HepG2 (cell line): ENCODE data around the gene SYNGR2. TPM values are rescaled to one million over a fixed set of nuclear protein-coding genes. Genes with fewer than 3 reads are reported as not detected.

Experiments
- AKAP8 ChIP-seq: sonication (generic); formaldehyde crosslinking; IDR thresholded peaks from 2 replicates; pipeline ENCODE4 v1.5.1; 2020; ENCODE audit warnings: mild to moderate bottlenecking, missing genetic modification reagents
- BCLAF1 ChIP-seq: fragments of 450-650 bp; IDR thresholded peaks from 2 replicates; pipeline ENCODE4 v1.6.1; 2017; ENCODE audit warnings: mild to moderate bottlenecking
- CSRNP2 ChIP-seq: sonication (generic); formaldehyde crosslinking; conservative IDR thresholded peaks from 2 replicates; pipeline ENCODE4 v1.8.0; 2022; ENCODE audit warnings: low read depth, missing genetic modification reagents
- JARID2 ChIP-seq: sonication (generic); formaldehyde crosslinking; IDR thresholded peaks from 2 replicates; pipeline ENCODE4 v1.8.1; 2023; ENCODE audit warnings: missing genetic modification reagents, inconsistent platforms; ENCODE audit not compliant: insufficient replicate concordance
- MTF1 ChIP-seq: sonication (generic); formaldehyde crosslinking; IDR thresholded peaks from 2 replicates; pipeline ENCODE4 v1.5.0; 2020; ENCODE audit warnings: missing genetic modification reagents
- PRDM4 ChIP-seq: sonication (generic); formaldehyde crosslinking; IDR thresholded peaks from 2 replicates; pipeline ENCODE4 v1.9.0; 2021; ENCODE audit warnings: missing genetic modification reagents, borderline replicate concordance
- RBFOX2 ChIP-seq: fragments of 200-400 bp; formaldehyde crosslinking; IDR thresholded peaks from 2 replicates; pipeline ENCODE4 v1.6.1; 2017; ENCODE audit warnings: low read depth, mild to moderate bottlenecking, low read length
- TAF1 ChIP-seq: sonication (generic); formaldehyde crosslinking; IDR thresholded peaks from 2 replicates; pipeline ENCODE4 v1.4.0; 2020; ENCODE audit warnings: missing genetic modification reagents
- UBTF ChIP-seq: sonication (generic); formaldehyde crosslinking; IDR thresholded peaks from 2 replicates; pipeline ENCODE4 v1.4.0; 2020; ENCODE audit warnings: mild to moderate bottlenecking, missing genetic modification reagents
- ZBTB7A ChIP-seq: sonication (generic); formaldehyde crosslinking; IDR thresholded peaks from 2 replicates; pipeline ENCODE4 v1.8.0; 2022; ENCODE audit warnings: mild to moderate bottlenecking, missing genetic modification reagents
- ZGPAT ChIP-seq: IDR thresholded peaks from 2 replicates; pipeline ENCODE4 v1.6.1; 2016; ENCODE audit warnings: mild to moderate bottlenecking
- ZHX1 ChIP-seq: sonication (generic); formaldehyde crosslinking; IDR thresholded peaks from 2 replicates; pipeline ENCODE4 v1.8.1; 2022; ENCODE audit warnings: low read depth, mild to moderate bottlenecking, missing genetic modification reagents
- ZNF260 ChIP-seq: sonication (generic); formaldehyde crosslinking; IDR thresholded peaks from 2 replicates; pipeline ENCODE4 v1.4.0; 2020; ENCODE audit warnings: missing genetic modification reagents, low read depth, mild to moderate bottlenecking, borderline replicate concordance
- ZNF547 ChIP-seq: sonication (generic); formaldehyde crosslinking; IDR thresholded peaks from 2 replicates; pipeline ENCODE4 v1.5.1; 2020; ENCODE audit warnings: mild to moderate bottlenecking, missing genetic modification reagents
- polyA plus RNA-seq, 8 experiments: library from polyadenylated mRNA; depleted of rRNA in 3 of 8; stranded (reverse) in 7 of 8; unstranded in 1 of 8; fragments of >200 nt; fragmentation: Illumina TruSeq in 4 of 8; extraction: Trizol in 4 of 8; gene quantifications; 2 replicates each; pipeline versions ENCODE4 v1.2.1 to v1.2.3, GENCODE V29; 2011 to 2016; ENCODE audit warnings: low read depth in 4 of 8, missing spikeins in 1 of 8, mixed read lengths in 1 of 8; ENCODE audit not compliant: insufficient read depth in 1 of 8
- total RNA-seq, 5 experiments: library from RNA; depleted of rRNA; stranded (reverse); fragments of >200 nt; fragmentation: Illumina TruSeq; extraction: Trizol; gene quantifications; 2 replicates each; pipeline ENCODE4 v1.2.3, GENCODE V29; 2016; ENCODE audit warnings: low read depth in 1 of 5

The SYNGR2 gene
- total and polyA plus RNA-seq, 2 of the 13 experiments (the other 11 are each of a cell fraction or from before 2014, with no cell fraction given), result 46.7 to 170 TPM

GRCh38 chr17:78214016-78214705, 45.8 kb downstream of the SYNGR2 start, which contains the start of gene BIRC5 (continued):
- TF ChIP-seq JARID2 (CRISPR knock-in tag) (no peak), ZHX1 (CRISPR knock-in tag) (peak; percentile 90; the same call in 1 of the 2 replicates), AKAP8 (CRISPR knock-in tag) (0 out of 2 replicates have a peak, but pooled peaks have one; percentile 68), MTF1 (CRISPR knock-in tag) (no peak), UBTF (CRISPR knock-in tag) (peak; percentile 60), ZNF260 (CRISPR knock-in tag) (no peak), ZGPAT (CRISPR knock-in tag) (peak; percentile 93), PRDM4 (CRISPR knock-in tag) (no peak), ZNF547 (CRISPR knock-in tag) (peak; percentile 89), RBFOX2 (peak; percentile 86), CSRNP2 (CRISPR knock-in tag) (no peak), BCLAF1 (no peak), ZBTB7A (CRISPR knock-in tag) (no peak), TAF1 (peak; percentile 77)
